ENCODE results near the gene PLIN1. TPM values are rescaled to one million over a fixed set of nuclear protein-coding genes. Genes with fewer than 3 reads are reported as not detected.

PLIN1 gene
- total RNA-seq, 1 experiment from 2014 or later = not detected

- Histone ChIP-seq H4K20me1 (ENCODE audit: insufficient read depth, low read depth, low read length) (peaks cover 37% of the 10 kb centered on the region), H2AFZ (ENCODE audit: low read length) (no peak overlapping the region), H3K9me2 (replicated peaks; ENCODE audit: insufficient read depth, low read length) (no peaks in the 10 kb centered on the region), H3K9me3 (ENCODE audit: low read length) (no peaks in the 10 kb centered on the region), H3K36me3 (ENCODE audit: insufficient read depth, low read length) (peaks cover 31% of the 10 kb centered on the region), H3K9ac (ENCODE audit: low read length) (no peak overlapping the region), H3K27ac (ENCODE audit: low read length) (no peak overlapping the region), H3K79me2 (ENCODE audit: low read length) (no peaks in the 10 kb centered on the region), H3K4me3 (ENCODE audit: low read length) (no peak overlapping the region), H3K27me3 (ENCODE audit: low read length) (no peaks in the 10 kb centered on the region), H3K4me1 (ENCODE audit: low read length) (peaks cover 11% of the 10 kb centered on the region), H3K4me2 (ENCODE audit: low read depth, low read length, poor library complexity, severe bottlenecking) (no peak overlapping the region)
- no peak for DNase-seq
Measured at GRCh38 chr15:89630974-89631901, 47.9 kb downstream of the PLIN1 start.

GRCh38 chr15:89630260-89630659 lies 48.9 kb downstream of the PLIN1 start:
- H3K9me2 ChIP-seq (replicated peaks; ENCODE audit: insufficient read depth, low read length) = no peaks in the 10 kb centered on the region
- peaks cover 37% of the 10 kb centered on the region for H3K36me3 ChIP-seq (ENCODE audit: insufficient read depth, low read length)
- no peaks in the 10 kb centered on the region for H3K27me3 ChIP-seq (ENCODE audit: low read length)
- H3K4me1 ChIP-seq (ENCODE audit: low read length) = peaks cover 21% of the 10 kb centered on the region
- peaks cover 46% of the 10 kb centered on the region for H4K20me1 ChIP-seq (ENCODE audit: insufficient read depth, low read depth, low read length)
- no peak for DNase-seq
- no peaks in the 10 kb centered on the region for H3K9me3 ChIP-seq (ENCODE audit: low read length)
- no peak overlapping the region for H2AFZ ChIP-seq (ENCODE audit: low read length)
- no peak overlapping the region for H3K9ac ChIP-seq (ENCODE audit: low read length)
- no peaks in the 10 kb centered on the region for H3K79me2 ChIP-seq (ENCODE audit: low read length)
- no peak overlapping the region for H3K4me3 ChIP-seq (ENCODE audit: low read length)
- H3K27ac ChIP-seq (ENCODE audit: low read length) = no peak overlapping the region
- no peak overlapping the region for H3K4me2 ChIP-seq (ENCODE audit: low read depth, low read length, poor library complexity, severe bottlenecking)

GRCh38 chr15:89629829-89630228 lies 49.3 kb downstream of the PLIN1 start:
- no peak for DNase-seq
- no peaks in the 10 kb centered on the region for H3K9me2 ChIP-seq (replicated peaks; ENCODE audit: insufficient read depth, low read length)
- peaks cover 51% of the 10 kb centered on the region for H4K20me1 ChIP-seq (ENCODE audit: insufficient read depth, low read depth, low read length)
- peaks cover 41% of the 10 kb centered on the region for H3K36me3 ChIP-seq (ENCODE audit: insufficient read depth, low read length)
- H3K9ac ChIP-seq (ENCODE audit: low read length) = no peak overlapping the region
- H3K9me3 ChIP-seq (ENCODE audit: low read length) = no peaks in the 10 kb centered on the region
- no peaks in the 10 kb centered on the region for H3K27me3 ChIP-seq (ENCODE audit: low read length)
- no peak overlapping the region for H3K4me2 ChIP-seq (ENCODE audit: low read depth, low read length, poor library complexity, severe bottlenecking)
- H2AFZ ChIP-seq (ENCODE audit: low read length) = no peak overlapping the region
- no peak overlapping the region for H3K4me3 ChIP-seq (ENCODE audit: low read length)
- no peak overlapping the region for H3K27ac ChIP-seq (ENCODE audit: low read length)
- no peaks in the 10 kb centered on the region for H3K79me2 ChIP-seq (ENCODE audit: low read length)
- H3K4me1 ChIP-seq (ENCODE audit: low read length) = peaks cover 21% of the 10 kb centered on the region

- no peaks in the 10 kb centered on the region for H3K27me3 ChIP-seq (ENCODE audit: low read length)
- DNase-seq = no peak
- H3K36me3 ChIP-seq (ENCODE audit: insufficient read depth, low read length) = peaks cover 49% of the 10 kb centered on the region
- no peaks in the 10 kb centered on the region for H3K9me2 ChIP-seq (replicated peaks; ENCODE audit: insufficient read depth, low read length)
- no peaks in the 10 kb centered on the region for H3K9me3 ChIP-seq (ENCODE audit: low read length)
- peaks cover 58% of the 10 kb centered on the region for H4K20me1 ChIP-seq (ENCODE audit: insufficient read depth, low read depth, low read length)
- no peak overlapping the region for H3K27ac ChIP-seq (ENCODE audit: low read length)
- no peaks in the 10 kb centered on the region for H3K79me2 ChIP-seq (ENCODE audit: low read length)
- H2AFZ ChIP-seq (ENCODE audit: low read length) = no peak overlapping the region
- H3K4me1 ChIP-seq (ENCODE audit: low read length) = peaks cover 21% of the 10 kb centered on the region
- no peak overlapping the region for H3K9ac ChIP-seq (ENCODE audit: low read length)
- H3K4me2 ChIP-seq (ENCODE audit: low read depth, low read length, poor library complexity, severe bottlenecking) = no peak overlapping the region
- H3K4me3 ChIP-seq (ENCODE audit: low read length) = no peak overlapping the region
Measured at GRCh38 chr15:89628806-89629715, 50.1 kb downstream of the PLIN1 start.

- H2AFZ ChIP-seq (ENCODE audit: low read length) = no peak overlapping the region
- DNase-seq = no peak
- H3K9me3 ChIP-seq (ENCODE audit: low read length) = no peaks in the 10 kb centered on the region
- peaks cover 21% of the 10 kb centered on the region for H3K4me1 ChIP-seq (ENCODE audit: low read length)
- H4K20me1 ChIP-seq (ENCODE audit: insufficient read depth, low read depth, low read length) = peaks cover 66% of the 10 kb centered on the region
- no peak overlapping the region for H3K27ac ChIP-seq (ENCODE audit: low read length)
- no peaks in the 10 kb centered on the region for H3K9me2 ChIP-seq (replicated peaks; ENCODE audit: insufficient read depth, low read length)
- no peak overlapping the region for H3K9ac ChIP-seq (ENCODE audit: low read length)
- H3K4me3 ChIP-seq (ENCODE audit: low read length) = no peak overlapping the region
- H3K27me3 ChIP-seq (ENCODE audit: low read length) = no peaks in the 10 kb centered on the region
- peaks cover 56% of the 10 kb centered on the region for H3K36me3 ChIP-seq (ENCODE audit: insufficient read depth, low read length)
- H3K79me2 ChIP-seq (ENCODE audit: low read length) = no peaks in the 10 kb centered on the region
- no peak overlapping the region for H3K4me2 ChIP-seq (ENCODE audit: low read depth, low read length, poor library complexity, severe bottlenecking)
Measured at GRCh38 chr15:89628301-89628700, 50.9 kb downstream of the PLIN1 start.

- Histone ChIP-seq H3K27me3 (ENCODE audit: low read length) (no peaks in the 10 kb centered on the region), H3K9ac (ENCODE audit: low read length) (no peak overlapping the region)
Measured at GRCh38 chr15:89627256-89627970, 51.8 kb downstream of the PLIN1 start.

GRCh38 chr15:89625716-89626115 lies 53.5 kb downstream of the PLIN1 start:
- no peaks in the 10 kb centered on the region for H3K79me2 ChIP-seq (ENCODE audit: low read length)
- H3K4me3 ChIP-seq (ENCODE audit: low read length) = no peak overlapping the region
- H3K27me3 ChIP-seq (ENCODE audit: low read length) = no peaks in the 10 kb centered on the region
- H3K9me3 ChIP-seq (ENCODE audit: low read length) = no peaks in the 10 kb centered on the region
- no peak overlapping the region for H3K9ac ChIP-seq (ENCODE audit: low read length)
- H3K36me3 ChIP-seq (ENCODE audit: insufficient read depth, low read length) = peaks cover 68% of the 10 kb centered on the region
- peaks cover 21% of the 10 kb centered on the region for H3K4me1 ChIP-seq (ENCODE audit: low read length)
- peaks cover 78% of the 10 kb centered on the region for H4K20me1 ChIP-seq (ENCODE audit: insufficient read depth, low read depth, low read length)
- no peak overlapping the region for H2AFZ ChIP-seq (ENCODE audit: low read length)
- H3K4me2 ChIP-seq (ENCODE audit: low read depth, low read length, poor library complexity, severe bottlenecking) = peak overlapping the region; percentile 17
- no peak for DNase-seq
- H3K27ac ChIP-seq (ENCODE audit: low read length) = no peak overlapping the region
- H3K9me2 ChIP-seq (replicated peaks; ENCODE audit: insufficient read depth, low read length) = no peaks in the 10 kb centered on the region

More at GRCh38 chr15:89627256-89627970, 51.8 kb downstream of the PLIN1 start:
- H3K4me2 ChIP-seq (ENCODE audit: low read depth, low read length, poor library complexity, severe bottlenecking) = peak overlapping the region; percentile 1
- peaks cover 60% of the 10 kb centered on the region for H3K36me3 ChIP-seq (ENCODE audit: insufficient read depth, low read length)
- H4K20me1 ChIP-seq (ENCODE audit: insufficient read depth, low read depth, low read length) = peaks cover 75% of the 10 kb centered on the region
- H3K79me2 ChIP-seq (ENCODE audit: low read length) = no peaks in the 10 kb centered on the region
- H3K27ac ChIP-seq (ENCODE audit: low read length) = no peak overlapping the region
- H3K4me3 ChIP-seq (ENCODE audit: low read length) = no peak overlapping the region
- no peak overlapping the region for H2AFZ ChIP-seq (ENCODE audit: low read length)
- no peaks in the 10 kb centered on the region for H3K9me3 ChIP-seq (ENCODE audit: low read length)
- H3K4me1 ChIP-seq (ENCODE audit: low read length) = peaks cover 21% of the 10 kb centered on the region
- H3K9me2 ChIP-seq (replicated peaks; ENCODE audit: insufficient read depth, low read length) = no peaks in the 10 kb centered on the region
- DNase-seq = no peak
